GM18517 (cell line): ENCODE measurements around the gene PEX10.

Source experiments
- ATAC-seq: cut with Tn5 transposase; IDR thresholded peaks from one replicate; pipeline ENCODE4 v1.9.1; 2021; ENCODE audit warnings: mild to moderate bottlenecking, moderate library complexity; ENCODE audit not compliant: unreplicated experiment

PEX10 gene

GRCh38 chr1:2405588-2406295 is 6.6 kb downstream of the PEX10 start:
- ATAC-seq, result no peak

GRCh38 chr1:2404890-2405511 is 7.4 kb downstream of the PEX10 start:
- no peak for ATAC-seq

GRCh38 chr1:2404142-2404889 is 8.0 kb downstream of the PEX10 start:
- no peak for ATAC-seq

GRCh38 chr1:2403273-2403672 is 9.1 kb downstream of the PEX10 start:
- no peak for ATAC-seq

GRCh38 chr1:2402420-2402819 is 9.9 kb downstream of the PEX10 start:
- no peak for ATAC-seq

- ATAC-seq, result no peak
Measured at GRCh38 chr1:2400950-2401649, 11.3 kb downstream of the PEX10 start.

GRCh38 chr1:2400576-2400909 is 11.8 kb downstream of the PEX10 start:
- ATAC-seq, result no peak

GRCh38 chr1:2399890-2400575 is 12.3 kb downstream of the PEX10 start:
- ATAC-seq, result no peak

- no peak for ATAC-seq
Measured at GRCh38 chr1:2398871-2399270, 13.5 kb downstream of the PEX10 start.

GRCh38 chr1:2397007-2397679 is 15.2 kb downstream of the PEX10 start:
- no peak for ATAC-seq

- ATAC-seq, result no peak
Measured at GRCh38 chr1:2396476-2396875, 15.9 kb downstream of the PEX10 start.

GRCh38 chr1:2396059-2396458 is 16.3 kb downstream of the PEX10 start:
- no peak for ATAC-seq

GRCh38 chr1:2395245-2395644 is 17.1 kb downstream of the PEX10 start:
- ATAC-seq, result no peak

- no peak for ATAC-seq
Measured at GRCh38 chr1:2394761-2395160, 17.6 kb downstream of the PEX10 start.

- ATAC-seq, result no peak
Measured at GRCh38 chr1:2394220-2394619, 18.1 kb downstream of the PEX10 start.

GRCh38 chr1:2393471-2393877 is 18.9 kb downstream of the PEX10 start:
- ATAC-seq, result no peak

- no peak for ATAC-seq
Measured at GRCh38 chr1:2392686-2393085, 19.7 kb downstream of the PEX10 start.

GRCh38 chr1:2391931-2392509 is 20.3 kb downstream of the PEX10 start:
- ATAC-seq, result no peak

- ATAC-seq, result peak; percentile 90
Measured at GRCh38 chr1:2391041-2391930, 21.1 kb downstream of the PEX10 start, which contains the start of the genes MORN1 and RER1. TSS of gene MORN1 (minus strand) at chr1:2391554. CDS start at chr1:2391533, 21 bp downstream. TSS of gene RER1 (plus strand) at chr1:2391841. CDS start at chr1:2395791, 3,950 bp downstream.
